B cell (primary cell): Measurements from ENCODE around the gene FAU. TPM values are rescaled to one million over a fixed set of nuclear protein-coding genes. Genes with fewer than 3 reads are reported as not detected.

ENCODE experiments used
- ATAC-seq: fragments of 200-7000 bp; cut with Tn5 transposase; one replicate; pipeline ENCODE4 v1.10.0; 2021; ENCODE audit warnings: low read depth, mild to moderate bottlenecking, moderate number of reproducible peaks, moderate library complexity
- CTCF ChIA-PET: fragments of 350-600 bp; sonication (Branson Sonifier 250); formaldehyde crosslinking; loops from one replicate; lab custom pipeline; 2021; ENCODE audit warnings: antibody characterized with exemption, inconsistent platforms; lab: Charles Lee
- POLR2A ChIA-PET: fragments of 350-600 bp; sonication (Branson Sonifier 250); formaldehyde crosslinking; loops from one replicate; lab custom pipeline; 2021; ENCODE audit warnings: antibody characterized with exemption; lab: Charles Lee
- DNase-seq: peaks from one replicate; pipeline ENCODE4 v3.0.0; 2013
- H2AFZ ChIP-seq: 2 replicates; pipeline ENCODE4 v1.6.1; 2012; ENCODE audit warnings: mild to moderate bottlenecking, low read depth, low read length; ENCODE audit not compliant: insufficient read depth, poor library complexity, severe bottlenecking
- H3K27ac ChIP-seq, 2 donors: 1 replicate in 1 of 2; 2 replicates in 1 of 2; pipeline ENCODE4 v1.5.1; 2012 to 2013; ENCODE audit warnings: low read length in 2 of 2, mild to moderate bottlenecking in 2 of 2, moderate library complexity in 1 of 2
- H3K27me3 ChIP-seq, 4 experiments: fragments of 200-600 bp in 1 of 4; sonication (generic) in 1 of 4; replicated peaks in 1 of 4; 1 replicate in 2 of 4; 2 replicates in 2 of 4; pipeline versions ENCODE4 v1.6.1 to v1.7.0; 2013 to 2016; ENCODE audit warnings: low read length in 3 of 4, mild to moderate bottlenecking in 2 of 4, mixed read lengths in 1 of 4, moderate library complexity in 1 of 4; ENCODE audit not compliant: insufficient read depth in 4 of 4, control insufficient read depth in 3 of 4; ENCODE audit errors: control extremely low read depth in 1 of 4
- H3K36me3 ChIP-seq, 2 experiments: replicated peaks in 1 of 2; 1 replicate in 1 of 2; 2 replicates in 1 of 2; pipeline versions ENCODE4 v1.6.1 to v1.7.1; 2013; ENCODE audit warnings: low read length in 1 of 2; ENCODE audit not compliant: insufficient read depth in 2 of 2, control insufficient read depth in 1 of 2; ENCODE audit errors: control extremely low read depth in 1 of 2, extremely low read depth in 1 of 2
- H3K4me1 ChIP-seq, 2 donors: fragments of 200-600 bp in 1 of 2; sonication (generic) in 1 of 2; 1 replicate in 1 of 2; 2 replicates in 1 of 2; pipeline versions ENCODE4 v1.5.1 to v1.6.1; 2013 to 2017; ENCODE audit warnings: low read length in 2 of 2; ENCODE audit not compliant: control insufficient read depth in 2 of 2, insufficient read depth in 2 of 2
- H3K4me2 ChIP-seq: replicated peaks from 2 replicates; pipeline ENCODE3; 2012; ENCODE audit warnings: mild to moderate bottlenecking, low read depth, low read length; ENCODE audit not compliant: poor library complexity, severe bottlenecking
- H3K4me3 ChIP-seq, 5 experiments: fragments of 200-600 bp in 1 of 5; sonication (generic) in 1 of 5; 1 replicate in 3 of 5; 2 replicates in 2 of 5; pipeline versions ENCODE4 v1.5.1 to v1.7.0; 2011 to 2016; ENCODE audit warnings: low read length in 4 of 5, mild to moderate bottlenecking in 4 of 5, low read depth in 2 of 5, control low read depth in 1 of 5, moderate library complexity in 1 of 5; ENCODE audit not compliant: insufficient read depth in 1 of 5; ENCODE audit errors: control extremely low read depth in 1 of 5, extremely low read depth in 1 of 5
- H3K79me2 ChIP-seq: fragments of 200-600 bp; sonication (generic); one replicate; pipeline ENCODE4 v1.6.0; 2016; ENCODE audit warnings: low read length; ENCODE audit not compliant: control insufficient read depth, insufficient read depth
- H3K9ac ChIP-seq: fragments of 200-600 bp; sonication (generic); 2 replicates; pipeline ENCODE4 v1.6.1; 2017; ENCODE audit warnings: mild to moderate bottlenecking, low read length, moderate library complexity
- H3K9me3 ChIP-seq, 3 donors: one replicate each; pipeline versions ENCODE4 v1.6.1 to v1.7.1; 2013; ENCODE audit warnings: low read length in 2 of 3; ENCODE audit not compliant: control insufficient read depth in 2 of 3, insufficient read depth in 1 of 3; ENCODE audit errors: control extremely low read depth in 1 of 3
- H4K20me1 ChIP-seq: 2 replicates; pipeline ENCODE4 v1.6.0; 2012; ENCODE audit warnings: mild to moderate bottlenecking, low read length; ENCODE audit not compliant: insufficient read depth, control insufficient read depth, poor library complexity, severe bottlenecking
- H3K27ac Mint-ChIP-seq: one replicate; pipeline ENCODE4 v1.8.0; 2021; ENCODE audit warnings: mixed read lengths
- H3K27me3 Mint-ChIP-seq: one replicate; pipeline ENCODE4 v1.8.0; 2021; ENCODE audit warnings: mixed read lengths
- H3K4me1 Mint-ChIP-seq: one replicate; pipeline ENCODE4 v1.8.0; 2021; ENCODE audit warnings: mixed read lengths
- H3K4me3 Mint-ChIP-seq: one replicate; pipeline ENCODE4 v1.8.0; 2021; ENCODE audit warnings: mixed read lengths
- H3K9me3 Mint-ChIP-seq: one replicate; pipeline ENCODE4 v1.8.0; 2022; ENCODE audit warnings: mixed read lengths; ENCODE audit not compliant: insufficient read depth
- CTCF ChIP-seq: fragments of 200-600 bp; IDR thresholded peaks from one replicate; pipeline ENCODE4 v1.8.0; 2022; ENCODE audit warnings: antibody characterized with exemption, mild to moderate bottlenecking
- EZH2 ChIP-seq: IDR thresholded peaks from 2 replicates; pipeline ENCODE4 v1.6.1; 2012; ENCODE audit warnings: borderline replicate concordance, low read depth, mild to moderate bottlenecking, moderate library complexity, low read length; ENCODE audit not compliant: insufficient read depth, poor library complexity, severe bottlenecking
- WGBS: methylation state at CpG from one replicate; pipeline ENCODE4 v1.1.5; 2013; ENCODE audit warnings: missing lambda C conversion rate; ENCODE audit not compliant: insufficient coverage; 5-methylcytosine and 5-hydroxymethylcytosine counted together
- intact Hi-C: fragments of 100-400 bp; cut with micrococcal nuclease; formaldehyde crosslinking; loops from one replicate; pipeline ENCODE4 v1.10.0; 2022
- polyA plus RNA-seq: library from polyadenylated mRNA; depleted of rRNA; stranded (reverse); fragments of >200 nt; gene quantifications from 2 replicates; pipeline ENCODE4 v1.2.3, GENCODE V29; 2012
- total RNA-seq, 2 donors: library from RNA; stranded (reverse); fragments of 120-200 nt in 1 of 2; gene quantifications; 1 replicate in 1 of 2; 2 replicates in 1 of 2; pipeline versions ENCODE4 v1.2.3 to v1.2.4, GENCODE V29; 2013 to 2022

FAU gene
- total and polyA plus RNA-seq, 2 donors (not counting 1 experiment from before 2014, with no cell fraction given): 1,318 to 1,559 TPM

- H3K27ac Mint-ChIP-seq: no peak overlapping the region
- H3K9me3 ChIP-seq: no peaks in the 10 kb centered on the region
These were observed 20.1 kb upstream of the FAU start for GRCh38 chr11:65141896-65142494.

More at GRCh38 chr11:65141896-65142494, 20.1 kb upstream of the FAU start:
- ATAC-seq (no peak), DNase-seq (no peak)
- Histone ChIP-seq H3K4me3 (no peak overlapping the region), H3K4me1 (peaks cover 17 to 25% of the 10 kb centered on the region in 2 donors), H2AFZ (no peak overlapping the region), H3K27me3 (no peaks in the 10 kb centered on the region), H3K36me3 (no peaks in the 10 kb centered on the region), H3K9ac (no peak overlapping the region), H3K27ac (no peak overlapping the region), H3K4me2 (no peak overlapping the region), H4K20me1 (no peaks in the 10 kb centered on the region), H3K79me2 (peaks cover 21% of the 10 kb centered on the region)
- Mint-ChIP-seq H3K4me3 (no peak overlapping the region), H3K9me3 (no peaks in the 10 kb centered on the region), H3K4me1 (peaks cover 32% of the 10 kb centered on the region), H3K27me3 (no peaks in the 10 kb centered on the region)
- TF ChIP-seq CTCF (no peak), EZH2 (no peak)
- ChIA-PET CTCF (no interaction called here), POLR2A (no interaction called here)
- WGBS: 52% methylated on average over 5 of the region's 7 CpGs
- intact Hi-C loops: no loop called here
